HCT116 (cell line): ENCODE measurements around the gene PTPN1. TPM values are rescaled to one million over a fixed set of nuclear protein-coding genes. Genes with fewer than 3 reads are reported as not detected.
A peak's percentile ranks its signal among the peaks of the same experiment; 100 is the strongest.
"Not testable (repeated sequence)": the region's sequence is repeated elsewhere in the genome, so short reads cannot be mapped to it uniquely, and the experiment has no call there.

Experiments used
- ATAC-seq: fragments of 200-7000 bp; cut with Tn5 transposase; 2 replicates; pipeline ENCODE4 v1.9.1; 2020; ENCODE audit warnings: mild to moderate bottlenecking, moderate library complexity
- BruUV-seq: library from RNA; stranded (reverse); fragments of 400-500 nt; replicated peaks from 2 replicates; lab custom pipeline; 2021; lab: Mats Ljungman, UMichigan
- CTCF ChIA-PET: fragments of 300-600 bp; sonication (Branson Sonifier 250); formaldehyde crosslinking; loops from one replicate; lab custom pipeline; 2021; ENCODE audit warnings: antibody characterized with exemption; lab: Charles Lee
- POLR2A ChIA-PET: fragments of 300-600, 350-600 bp; sonication (Branson Sonifier 250); formaldehyde crosslinking; loops from one replicate; lab custom pipeline; 2021; ENCODE audit warnings: antibody characterized with exemption; lab: Charles Lee
- RAD21 ChIA-PET, 2 experiments: fragments of 300-600 bp; sonication (Branson Sonifier 250); formaldehyde crosslinking; loops; one replicate each; lab custom pipeline; 2023; ENCODE audit warnings: low total read pairs in 2 of 2; ENCODE audit not compliant: uncharacterized antibody in 2 of 2, unreplicated experiment in 2 of 2, low non-redundant PET in 1 of 2; lab: Charles Lee
- DNase-seq: peaks from one replicate; pipeline ENCODE4 v3.0.0-alpha.2; 2010; ENCODE audit warnings: low read depth, low spot score
- H2AFZ ChIP-seq: fragments of 200-600 bp; shearing (Covaris generic), sonication (generic); 2 replicates; pipeline ENCODE4 v1.6.1; 2017; ENCODE audit warnings: low read depth, mixed run types, mixed read lengths, antibody characterized with exemption, low read length; ENCODE audit not compliant: poor library complexity, severe bottlenecking
- H3K27ac ChIP-seq: 2 replicates; pipeline ENCODE4 v1.5.1; 2012; ENCODE audit warnings: low read depth, low read length
- H3K27me3 ChIP-seq: fragments of 200-600 bp; sonication (generic); 2 replicates; pipeline ENCODE4 v1.6.1; 2016; ENCODE audit warnings: mixed run types, low read length, mixed read lengths; ENCODE audit not compliant: insufficient read depth
- H3K36me3 ChIP-seq, 2 experiments: fragments of 200-500 bp in 1 of 2; fragments of 200-600 bp in 1 of 2; sonication (Bioruptor generic) in 1 of 2; sonication (generic) in 1 of 2; 2 replicates each; pipeline versions ENCODE4 v1.5.1 to v1.6.1; 2014 to 2016; ENCODE audit warnings: low read length in 2 of 2, inconsistent platforms in 1 of 2, mixed read lengths in 1 of 2, mixed run types in 1 of 2; ENCODE audit not compliant: insufficient read depth in 2 of 2, control insufficient read depth in 1 of 2
- H3K4me1 ChIP-seq, 2 experiments: fragments of 200-600 bp in 1 of 2; sonication (generic) in 1 of 2; 2 replicates each; pipeline versions ENCODE4 v1.5.1 to v1.6.1; 2012 to 2017; ENCODE audit warnings: low read length in 2 of 2, inconsistent platforms in 1 of 2, mild to moderate bottlenecking in 1 of 2, mixed read lengths in 1 of 2, mixed run types in 1 of 2, moderate library complexity in 1 of 2; ENCODE audit not compliant: insufficient read depth in 2 of 2, control insufficient read depth in 1 of 2
- H3K4me2 ChIP-seq: fragments of 200-600 bp; sonication (generic); 2 replicates; pipeline ENCODE4 v1.6.1; 2017; ENCODE audit warnings: mixed run types, low read length, mixed read lengths
- H3K4me3 ChIP-seq, 2 experiments: fragments of 200-600 bp in 1 of 2; sonication (generic) in 1 of 2; replicated peaks in 1 of 2; 2 replicates each; pipeline ENCODE4 v1.5.1; 2011 to 2016; ENCODE audit warnings: low read length in 2 of 2, control low read depth in 1 of 2, low read depth in 1 of 2, mild to moderate bottlenecking in 1 of 2, mixed read lengths in 1 of 2, mixed run types in 1 of 2
- H3K79me2 ChIP-seq: fragments of 200-600 bp; sonication (generic); 2 replicates; pipeline ENCODE4 v1.6.1; 2017; ENCODE audit warnings: mild to moderate bottlenecking, mixed run types, low read length, moderate library complexity, mixed read lengths; ENCODE audit not compliant: insufficient read depth
- H3K9ac ChIP-seq: fragments of 200-600 bp; sonication (generic); 2 replicates; pipeline ENCODE4 v1.6.1; 2016; ENCODE audit warnings: low read length, mixed read lengths
- H3K9me2 ChIP-seq: fragments of 200-600 bp; sonication (generic), shearing (Covaris generic); 2 replicates; pipeline ENCODE4 v1.6.1; 2017; ENCODE audit warnings: mixed run types, mild to moderate bottlenecking, moderate library complexity; ENCODE audit not compliant: insufficient read depth
- H3K9me3 ChIP-seq, 2 experiments: fragments of 200-500 bp in 1 of 2; fragments of 200-600 bp in 1 of 2; sonication (Bioruptor generic) in 1 of 2; sonication (generic) in 1 of 2; 2 replicates each; pipeline ENCODE4 v1.6.1; 2014 to 2017; ENCODE audit warnings: low read length in 2 of 2, mixed read lengths in 2 of 2, inconsistent platforms in 1 of 2, low read depth in 1 of 2, mild to moderate bottlenecking in 1 of 2, mixed run types in 1 of 2, moderate library complexity in 1 of 2; ENCODE audit not compliant: control insufficient read depth in 1 of 2, insufficient read depth in 1 of 2
- H4K20me1 ChIP-seq: fragments of 200-600 bp; sonication (generic), shearing (Covaris generic); 2 replicates; pipeline ENCODE4 v1.6.1; 2017; ENCODE audit warnings: mixed run types, mild to moderate bottlenecking, moderate library complexity; ENCODE audit not compliant: insufficient read depth
- CBX3 ChIP-seq: IDR thresholded peaks from 2 replicates; pipeline ENCODE4 v1.6.1; 2012; ENCODE audit warnings: low read depth
- FOSL1 ChIP-seq: IDR thresholded peaks from 2 replicates; pipeline ENCODE4 v1.6.1; 2012; ENCODE audit warnings: low read depth
- intact Hi-C: fragments of 100-400 bp; cut with micrococcal nuclease; formaldehyde crosslinking; loops from 2 replicates; pipeline ENCODE4 v1.10.0; 2022
- total RNA-seq: library from RNA; stranded (reverse); gene quantifications from one replicate; pipeline ENCODE4 v1.2.1, GENCODE V29; 2021; ENCODE audit not compliant: unreplicated experiment
- TF ChIP-seq, protein P1 (sequence below): IDR thresholded peaks from 2 replicates; pipeline ENCODE4 v1.6.1; 2012; ENCODE audit warnings: low read depth
- TF ChIP-seq, protein P2 (sequence below): IDR thresholded peaks from 2 replicates; pipeline ENCODE4 v1.6.1; 2012

PTPN1 gene
- total RNA-seq, 1 experiment from 2014 or later = 47.5 TPM

DNA sequence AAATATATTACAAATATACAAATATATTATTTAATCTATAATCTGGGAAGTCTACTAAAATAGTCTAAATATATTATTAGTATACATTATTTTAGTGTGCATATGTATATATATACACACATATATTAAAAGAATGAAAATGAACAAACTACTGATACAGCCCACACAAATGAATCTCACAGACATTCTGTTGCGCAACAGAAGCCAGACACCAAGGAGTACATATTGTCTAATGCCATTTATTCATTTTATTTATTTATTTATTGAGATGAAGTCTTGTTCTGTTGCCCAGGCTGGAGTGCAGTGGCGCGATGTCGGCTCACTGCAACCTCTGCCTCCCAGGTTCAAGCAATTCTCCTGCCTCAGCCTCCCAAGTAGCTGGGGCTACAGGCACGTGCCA, 35.8 kb upstream of the PTPN1 start:
- BruUV-seq, H3K27me3 ChIP-seq, ATAC-seq, POLR2A ChIA-PET, intact Hi-C loops, H3K4me3 ChIP-seq, RAD21 ChIA-PET, H4K20me1 ChIP-seq, H2AFZ ChIP-seq, H3K36me3 ChIP-seq, DNase-seq, CTCF ChIA-PET, H3K9me3 ChIP-seq, H3K27ac ChIP-seq, H3K9ac ChIP-seq, H3K9me2 ChIP-seq, H3K4me2 ChIP-seq, H3K79me2 ChIP-seq: not testable (repeated sequence)
- peaks cover 38 to 54% of the 10 kb centered on the region in 2 experiments for H3K4me1 ChIP-seq

DNA sequence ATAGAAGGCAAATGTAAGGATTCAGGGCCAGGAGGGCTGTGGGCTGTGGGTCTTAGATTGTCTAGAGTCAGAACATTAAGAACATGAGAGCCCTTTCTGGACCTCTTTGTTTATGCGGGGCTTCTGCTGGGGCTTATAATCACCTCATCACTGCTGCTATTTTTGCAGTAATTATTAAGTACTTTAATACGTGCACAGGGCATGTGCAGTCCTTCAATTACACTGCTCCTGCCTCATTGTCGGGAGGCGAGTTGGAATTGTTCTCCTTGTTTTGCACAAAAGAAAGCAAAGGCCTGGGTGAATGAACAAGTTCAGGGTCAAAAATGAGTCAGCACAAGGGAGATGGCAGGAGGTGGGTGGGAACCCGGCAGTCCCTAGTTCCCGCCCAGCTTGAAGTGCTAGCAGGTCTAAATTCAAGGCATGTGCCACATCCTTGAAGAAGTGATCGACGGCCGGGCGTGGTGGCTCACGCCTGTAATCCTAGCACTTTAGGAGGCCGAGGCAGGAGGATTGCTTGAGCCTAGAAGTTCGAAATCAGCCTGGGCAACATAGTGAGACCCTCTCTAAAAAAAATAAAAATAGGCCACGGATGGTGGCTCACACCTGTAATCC, 34.4 kb upstream of the PTPN1 start:
- Histone ChIP-seq H3K79me2 (no peaks in the 10 kb centered on the region), H2AFZ (peak overlapping the region; percentile 59), H3K36me3 (no peaks in the 10 kb centered on the region), H3K9me2 (no peaks in the 10 kb centered on the region), H3K4me3 (no peak overlapping the region), H3K27ac (peak overlapping the region; percentile 55; the same call in 1 of the 2 replicates), H3K4me1 (peaks cover 32 to 47% of the 10 kb centered on the region in 2 experiments), H3K27me3 (no peaks in the 10 kb centered on the region), H3K9me3 (no peaks in the 10 kb centered on the region), H3K4me2 (peak overlapping the region; percentile 37), H4K20me1 (no peaks in the 10 kb centered on the region), H3K9ac (no peak overlapping the region)
- TF ChIP-seq FOSL1 (no peak), CBX3 (peak; percentile 61; the same call in 1 of the 2 replicates)
- TF ChIP-seq, protein P1, sequence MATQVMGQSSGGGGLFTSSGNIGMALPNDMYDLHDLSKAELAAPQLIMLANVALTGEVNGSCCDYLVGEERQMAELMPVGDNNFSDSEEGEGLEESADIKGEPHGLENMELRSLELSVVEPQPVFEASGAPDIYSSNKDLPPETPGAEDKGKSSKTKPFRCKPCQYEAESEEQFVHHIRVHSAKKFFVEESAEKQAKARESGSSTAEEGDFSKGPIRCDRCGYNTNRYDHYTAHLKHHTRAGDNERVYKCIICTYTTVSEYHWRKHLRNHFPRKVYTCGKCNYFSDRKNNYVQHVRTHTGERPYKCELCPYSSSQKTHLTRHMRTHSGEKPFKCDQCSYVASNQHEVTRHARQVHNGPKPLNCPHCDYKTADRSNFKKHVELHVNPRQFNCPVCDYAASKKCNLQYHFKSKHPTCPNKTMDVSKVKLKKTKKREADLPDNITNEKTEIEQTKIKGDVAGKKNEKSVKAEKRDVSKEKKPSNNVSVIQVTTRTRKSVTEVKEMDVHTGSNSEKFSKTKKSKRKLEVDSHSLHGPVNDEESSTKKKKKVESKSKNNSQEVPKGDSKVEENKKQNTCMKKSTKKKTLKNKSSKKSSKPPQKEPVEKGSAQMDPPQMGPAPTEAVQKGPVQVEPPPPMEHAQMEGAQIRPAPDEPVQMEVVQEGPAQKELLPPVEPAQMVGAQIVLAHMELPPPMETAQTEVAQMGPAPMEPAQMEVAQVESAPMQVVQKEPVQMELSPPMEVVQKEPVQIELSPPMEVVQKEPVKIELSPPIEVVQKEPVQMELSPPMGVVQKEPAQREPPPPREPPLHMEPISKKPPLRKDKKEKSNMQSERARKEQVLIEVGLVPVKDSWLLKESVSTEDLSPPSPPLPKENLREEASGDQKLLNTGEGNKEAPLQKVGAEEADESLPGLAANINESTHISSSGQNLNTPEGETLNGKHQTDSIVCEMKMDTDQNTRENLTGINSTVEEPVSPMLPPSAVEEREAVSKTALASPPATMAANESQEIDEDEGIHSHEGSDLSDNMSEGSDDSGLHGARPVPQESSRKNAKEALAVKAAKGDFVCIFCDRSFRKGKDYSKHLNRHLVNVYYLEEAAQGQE = no peak
- TF ChIP-seq, protein P2, sequence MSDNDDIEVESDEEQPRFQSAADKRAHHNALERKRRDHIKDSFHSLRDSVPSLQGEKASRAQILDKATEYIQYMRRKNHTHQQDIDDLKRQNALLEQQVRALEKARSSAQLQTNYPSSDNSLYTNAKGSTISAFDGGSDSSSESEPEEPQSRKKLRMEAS = peak; percentile 96
- DNase-seq = no peak
- BruUV-seq = no TSS peak
- POLR2A ChIA-PET = no interaction called here
- peak; percentile 54 for ATAC-seq
- RAD21 ChIA-PET = no interaction called here
- intact Hi-C loops = loop anchor here (5.0 kb wide), 1 partner anchor 102 kb away; no protein-coding TSS in a partner anchor
- CTCF ChIA-PET = interaction anchor here (1.4 kb wide), 2 partner anchors 12 to 100 kb away, joined by 3 read pairs; no protein-coding TSS in a partner anchor
